Measurements from ENCODE around the gene TP53BP2.
"Not testable (repeated sequence)": the region's sequence is repeated elsewhere in the genome, so short reads cannot be mapped to it uniquely, and the experiment has no call there.

TP53BP2 gene

DNA sequence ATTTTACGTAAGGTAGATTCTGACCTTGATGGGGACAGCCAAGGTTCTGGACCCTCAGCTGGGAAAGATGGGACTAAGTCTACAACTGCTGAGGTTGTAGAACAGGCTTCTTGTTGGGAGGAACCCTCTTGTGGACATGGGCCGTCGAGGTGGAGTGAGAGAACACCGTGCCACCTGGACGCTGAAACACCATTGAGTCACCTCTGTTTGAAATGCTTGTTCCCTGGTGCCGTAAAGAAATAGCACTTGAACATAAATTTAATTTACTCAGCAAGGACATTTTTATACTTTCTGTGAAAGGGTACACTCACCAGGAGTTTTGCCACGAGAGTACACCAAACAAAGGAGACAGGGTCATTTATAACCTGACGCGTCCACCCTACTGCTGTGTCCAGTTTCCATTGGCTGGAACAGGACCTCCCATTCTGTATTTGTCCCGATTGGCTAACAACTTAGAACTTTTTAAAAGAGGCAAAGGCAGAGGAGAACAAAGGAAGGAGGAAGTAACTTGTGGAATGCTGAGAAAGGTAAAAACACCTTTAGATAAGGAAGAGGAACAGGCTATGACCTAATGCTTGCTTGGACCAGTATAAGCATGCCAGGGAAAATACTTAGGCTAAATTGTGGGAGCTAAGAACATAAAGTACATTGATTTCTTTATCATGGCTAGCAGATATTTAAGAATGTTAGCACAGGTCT lies 105.6 kb downstream of the TP53BP2 start:
- not testable (repeated sequence) for DNase-seq (ENCODE audit: low read depth in 2 of 2)

DNA sequence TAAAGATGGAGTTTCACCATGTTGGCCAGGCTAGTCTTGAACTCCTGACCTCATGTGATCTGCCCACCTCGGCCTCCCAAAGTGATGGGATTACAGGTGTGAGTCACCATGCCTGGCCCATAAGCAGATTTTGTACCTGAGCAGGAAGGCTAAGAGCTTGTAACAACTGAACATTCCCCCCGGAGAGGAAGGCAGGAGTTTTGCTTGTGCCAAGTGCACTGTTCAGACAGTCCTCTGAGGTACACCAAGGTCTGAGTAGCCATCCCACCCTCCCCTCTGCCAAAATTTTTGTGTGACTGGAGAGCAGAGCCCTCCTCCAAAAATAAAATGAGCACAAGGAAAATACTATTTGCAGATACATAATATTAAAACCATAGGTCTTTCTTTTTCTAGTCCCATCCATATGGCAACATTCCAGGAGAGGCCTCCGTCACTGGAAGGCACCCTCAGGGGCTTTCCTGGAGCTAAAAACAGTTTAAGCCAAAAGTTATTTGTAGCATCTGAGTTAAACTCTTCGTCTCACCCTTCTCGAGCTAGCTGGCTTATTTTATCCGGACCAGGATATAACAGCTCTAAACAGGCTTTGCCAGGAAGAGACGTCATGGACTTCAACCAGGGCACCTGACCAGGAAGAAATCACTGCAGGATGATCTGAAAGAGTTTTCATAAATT lies 106.2 kb downstream of the TP53BP2 start:
- no peak for DNase-seq (ENCODE audit: low read depth in 2 of 2)

DNA sequence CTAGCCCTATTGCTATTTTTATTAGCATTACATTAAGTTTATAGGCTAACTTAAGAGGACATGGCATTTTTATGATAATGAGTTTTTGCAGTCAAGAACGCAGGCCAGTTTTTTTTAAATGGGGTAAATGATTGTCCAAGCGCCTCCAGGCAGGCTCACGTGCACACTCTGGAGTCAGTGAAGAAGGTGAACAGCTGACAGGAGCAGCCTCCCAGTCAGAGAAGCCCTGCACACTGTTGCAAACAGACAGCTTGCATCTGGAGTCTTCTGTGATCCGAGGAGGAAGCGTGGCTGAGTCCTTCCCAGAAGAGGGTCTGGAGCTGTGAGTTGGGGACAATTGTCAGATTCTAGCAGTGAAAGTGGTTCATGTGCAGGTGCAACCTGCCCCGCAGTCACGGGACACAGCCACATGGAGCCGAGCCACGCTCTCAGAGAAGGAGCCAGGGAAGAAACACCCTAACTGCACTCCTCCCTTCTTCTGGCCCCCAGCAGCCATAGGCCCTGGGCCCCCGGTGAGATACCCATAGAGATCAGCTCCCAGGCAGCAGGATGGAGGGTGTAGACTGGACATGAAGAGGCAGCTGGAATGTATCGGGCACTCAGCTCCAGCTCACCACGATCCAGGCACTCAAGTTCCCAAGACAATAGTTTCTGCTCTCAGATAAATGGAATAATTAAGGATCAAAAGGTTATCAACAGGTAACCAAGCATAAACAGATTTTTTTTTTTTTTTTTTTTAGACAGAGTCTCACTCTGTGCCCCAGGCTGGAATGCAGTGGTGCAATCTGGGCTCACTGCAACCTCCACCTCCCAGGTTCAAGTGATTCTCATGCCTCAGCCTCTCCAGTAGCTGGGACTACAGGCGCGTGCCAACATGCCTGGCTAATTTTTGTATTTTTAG lies 107.0 kb downstream of the TP53BP2 start:
- no peak for DNase-seq (ENCODE audit: low read depth in 2 of 2)

DNA sequence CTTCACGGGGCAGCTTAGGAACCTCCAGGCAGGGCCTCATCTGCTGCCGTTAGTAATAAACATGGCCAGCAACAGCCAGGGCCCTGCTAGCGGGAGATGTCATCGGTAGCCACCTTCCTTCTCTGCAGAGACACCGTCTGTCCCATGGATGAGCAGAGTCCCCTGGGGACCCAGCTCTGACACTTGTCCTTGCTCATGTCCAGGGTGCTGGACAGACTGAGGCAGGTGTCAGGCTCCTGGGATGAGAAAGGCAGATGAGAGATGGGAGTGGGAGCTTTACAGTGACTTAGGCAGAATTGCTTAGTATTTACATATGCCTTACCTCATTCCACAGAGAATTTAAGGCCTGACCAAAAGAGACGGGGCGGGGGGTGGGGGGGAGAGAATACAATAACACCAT lies 108.4 kb downstream of the TP53BP2 start:
- no peak for DNase-seq (ENCODE audit: low read depth in 2 of 2)

DNA sequence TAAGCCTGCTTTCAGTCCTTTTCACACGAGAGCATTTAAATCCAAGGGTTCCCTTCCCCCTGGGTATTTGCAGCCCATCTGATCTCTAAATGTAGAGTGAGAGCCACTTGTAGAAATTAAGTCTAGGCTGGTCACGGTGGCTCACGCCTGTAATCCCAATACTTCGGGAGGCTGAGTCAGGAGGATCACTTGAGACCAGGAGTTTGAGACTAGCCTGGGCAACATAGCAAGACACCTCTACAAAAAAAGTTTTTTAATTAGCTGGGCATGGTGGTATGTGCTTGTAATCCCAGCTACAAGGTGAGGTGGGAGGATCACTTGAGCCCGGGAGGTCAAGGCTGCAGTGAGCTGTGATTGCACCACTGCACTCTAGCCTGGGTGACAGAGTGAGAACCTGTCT lies 109.1 kb downstream of the TP53BP2 start:
- not testable (repeated sequence) for DNase-seq (ENCODE audit: low read depth in 2 of 2)

DNA sequence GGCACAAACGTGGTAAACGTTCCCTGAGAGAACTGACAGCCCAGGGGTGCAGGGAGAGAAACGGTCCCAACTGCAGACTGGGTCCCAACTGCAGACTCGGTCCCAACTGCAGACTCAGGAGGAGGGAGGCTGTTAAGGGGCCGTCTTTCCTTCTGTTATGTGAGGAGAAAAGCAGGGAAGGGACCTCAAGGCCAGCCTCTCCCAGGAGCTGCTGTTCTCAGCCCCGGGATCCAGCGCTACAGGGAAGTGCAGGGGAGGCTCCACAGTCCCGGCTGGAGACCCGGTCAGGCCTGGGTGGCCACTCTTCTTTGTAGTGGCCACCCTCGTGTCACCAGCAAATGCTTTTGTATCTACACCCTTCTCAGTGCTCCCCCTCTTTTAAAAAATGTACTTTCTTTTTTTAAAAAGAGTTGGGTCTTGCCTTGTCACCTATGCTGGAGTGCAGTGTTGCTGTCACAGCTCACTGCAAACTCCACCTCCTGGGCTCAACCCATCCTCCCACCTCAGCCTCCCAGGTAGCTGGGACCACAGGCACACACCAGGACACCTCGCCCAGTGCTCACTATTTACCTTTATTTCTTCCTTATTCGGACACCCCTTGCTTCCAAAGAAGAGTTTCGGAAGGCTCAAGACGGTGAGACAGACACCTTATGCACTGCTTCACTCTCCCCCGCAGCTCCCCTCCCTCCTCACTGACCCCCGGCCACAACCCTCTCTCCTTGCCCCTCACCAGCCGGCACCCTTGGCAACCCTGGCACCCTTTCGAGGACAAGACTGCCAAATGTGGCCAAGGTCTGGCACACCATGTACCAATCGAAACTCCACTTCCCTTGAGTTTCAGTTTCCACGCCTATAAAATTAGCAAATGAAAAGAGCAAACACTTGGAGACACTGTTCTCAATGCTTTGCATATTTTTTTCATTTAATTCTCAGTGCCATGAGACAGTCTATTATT lies 111.6 kb downstream of the TP53BP2 start:
- no peak for DNase-seq (ENCODE audit: low read depth in 2 of 2)

DNA sequence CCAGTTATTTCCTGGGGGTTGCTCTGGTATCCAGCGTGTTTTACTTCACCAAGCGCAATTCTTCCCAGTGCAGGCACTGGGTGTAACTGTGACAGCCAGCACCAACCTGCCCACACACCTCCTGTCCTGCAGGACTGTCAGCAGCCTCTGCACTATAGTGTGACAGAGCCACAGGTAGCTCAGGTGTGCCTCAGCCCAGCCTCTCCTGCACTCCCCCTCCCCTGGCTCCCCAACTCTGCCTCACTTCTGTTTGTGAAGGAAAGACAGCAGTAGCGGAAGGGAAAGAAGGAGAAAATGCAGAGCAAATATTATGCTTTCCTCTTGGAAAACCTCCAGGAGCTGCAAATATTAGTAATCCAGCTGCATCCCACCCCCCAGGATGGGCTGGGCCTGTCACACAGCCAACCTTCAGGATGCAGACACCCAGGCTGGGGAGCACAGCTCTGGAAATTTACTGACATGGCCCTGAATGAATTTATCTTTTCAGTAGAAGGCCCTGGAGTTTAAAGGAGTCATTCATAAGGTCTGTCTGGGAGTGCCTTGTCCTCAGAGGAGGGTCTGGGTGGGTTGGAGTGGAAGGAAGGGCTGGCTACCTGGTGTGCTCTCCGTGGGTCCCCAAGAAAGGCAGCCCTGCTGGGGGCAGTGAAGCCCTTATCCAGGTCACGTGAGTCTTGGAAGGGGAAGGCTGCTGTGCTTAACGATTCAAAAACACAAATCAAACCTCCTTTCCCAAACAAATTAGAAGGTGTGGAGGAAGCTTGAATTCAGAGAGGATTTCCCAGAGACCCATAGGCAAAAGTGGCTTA lies 112.6 kb downstream of the TP53BP2 start:
- DNase-seq (ENCODE audit: low read depth in 2 of 2), result no peak

DNA sequence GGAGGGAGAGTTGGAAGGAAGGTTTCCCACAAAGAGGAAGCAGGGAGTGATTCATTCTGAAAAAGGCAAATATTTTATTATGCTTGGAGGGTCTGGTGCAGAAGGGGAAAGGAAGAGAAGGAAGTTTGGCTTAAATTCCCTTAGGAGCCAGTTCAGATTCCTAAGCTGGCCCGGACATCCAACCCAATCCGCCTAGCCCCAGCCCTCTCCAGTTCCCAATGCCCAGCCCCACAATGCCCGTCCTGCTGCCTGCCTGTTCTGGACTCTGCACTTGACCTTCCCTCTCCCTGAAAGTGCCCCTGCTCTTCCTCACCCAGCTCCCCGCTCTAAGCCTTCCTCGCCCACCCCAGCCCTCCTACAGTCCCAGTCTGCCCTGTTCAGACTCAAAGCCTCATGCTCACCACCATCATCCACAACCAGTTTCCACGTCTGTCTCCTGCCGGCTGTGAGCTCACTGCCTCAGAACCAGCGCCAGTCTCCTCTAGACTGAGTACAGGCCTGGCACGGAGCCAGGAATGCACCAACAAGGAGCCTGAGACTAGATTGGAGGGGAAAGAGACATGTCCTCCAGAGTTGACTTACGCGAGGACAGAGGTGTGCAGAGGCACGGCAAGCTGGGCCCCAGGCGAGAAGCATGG lies 114.5 kb downstream of the TP53BP2 start:
- DNase-seq (ENCODE audit: low read depth in 2 of 2), result no peak

DNA sequence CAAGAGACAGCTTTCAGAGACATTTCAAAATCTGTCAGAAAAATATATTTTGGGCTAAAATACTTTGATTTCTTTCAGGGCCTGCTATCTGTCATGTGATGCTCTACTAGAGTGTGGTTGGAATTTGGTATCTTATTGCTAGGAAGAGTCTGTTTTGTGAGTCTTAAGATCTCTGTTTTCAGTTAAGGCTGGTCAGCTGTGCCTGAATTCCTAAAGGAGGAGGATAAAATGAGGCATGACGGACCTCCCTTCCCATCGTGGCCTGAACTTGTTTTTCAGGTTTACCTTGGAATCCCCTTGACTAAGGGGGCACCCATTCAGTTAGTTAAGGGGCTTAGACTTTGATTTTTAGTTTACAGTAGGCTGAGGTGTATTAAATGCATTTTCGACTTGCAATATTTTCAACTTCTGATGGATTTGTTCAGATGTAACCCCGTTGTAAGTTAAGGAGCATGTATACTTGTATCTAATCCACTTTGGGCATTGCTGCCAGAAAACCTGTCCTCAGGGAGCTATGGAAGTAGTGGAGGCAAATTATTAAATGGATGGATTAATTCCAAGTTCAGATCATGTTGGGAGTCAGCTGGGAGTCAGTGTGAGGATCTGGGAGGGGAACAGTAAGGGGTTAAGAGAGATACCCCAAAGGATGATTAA lies 115.1 kb downstream of the TP53BP2 start:
- no peak for DNase-seq (ENCODE audit: low read depth in 2 of 2)

DNA sequence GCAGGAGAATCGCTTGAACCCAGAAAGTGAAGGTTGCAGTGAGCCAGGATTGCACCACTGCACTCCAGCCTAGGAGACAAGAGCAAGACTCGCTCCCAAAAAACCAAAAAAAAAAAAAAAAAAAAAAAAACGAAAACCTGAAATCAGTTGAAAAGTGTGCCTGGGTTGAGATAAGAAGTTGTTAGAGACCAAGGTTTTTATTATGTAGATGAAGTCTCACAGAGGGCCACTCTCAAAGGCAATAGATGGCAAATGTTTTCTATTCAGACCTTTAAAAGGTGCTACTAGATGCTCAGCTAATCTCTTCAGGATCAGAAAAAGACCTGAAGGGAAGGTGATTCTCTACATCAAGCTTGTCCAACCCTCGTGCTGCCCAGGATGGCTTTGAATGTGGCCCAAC lies 115.8 kb downstream of the TP53BP2 start:
- DNase-seq (ENCODE audit: low read depth in 2 of 2), result no peak

Data from fibroblast of skin of left biceps (primary cell).